ENCODE measurements around the gene PRMT1.

PRMT1 gene

DNA sequence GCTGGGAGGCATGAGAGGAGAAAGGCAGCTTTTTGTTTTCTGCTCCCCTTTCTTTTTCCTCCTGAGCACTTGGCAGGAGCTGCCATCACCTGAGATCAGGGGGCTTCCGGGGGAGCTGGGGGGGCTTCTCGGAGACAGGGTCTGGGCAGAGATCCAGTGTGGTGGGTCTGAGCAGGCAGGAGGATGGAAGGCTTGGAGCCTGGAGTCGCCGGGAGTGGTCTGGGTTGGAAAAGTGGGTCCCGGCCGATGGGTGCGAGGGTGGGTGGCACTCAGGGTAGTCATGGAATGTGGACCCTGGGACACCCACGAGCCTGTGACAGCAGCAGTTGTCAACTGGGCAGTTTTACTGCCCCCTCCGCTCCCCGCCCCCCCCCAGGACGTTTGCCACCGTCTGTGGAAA lies 10.1 kb downstream of the PRMT1 start:
- no peak overlapping the region for H3K27ac ChIP-seq
- no peak for DNase-seq (ENCODE audit: low read depth, low spot score)

DNA sequence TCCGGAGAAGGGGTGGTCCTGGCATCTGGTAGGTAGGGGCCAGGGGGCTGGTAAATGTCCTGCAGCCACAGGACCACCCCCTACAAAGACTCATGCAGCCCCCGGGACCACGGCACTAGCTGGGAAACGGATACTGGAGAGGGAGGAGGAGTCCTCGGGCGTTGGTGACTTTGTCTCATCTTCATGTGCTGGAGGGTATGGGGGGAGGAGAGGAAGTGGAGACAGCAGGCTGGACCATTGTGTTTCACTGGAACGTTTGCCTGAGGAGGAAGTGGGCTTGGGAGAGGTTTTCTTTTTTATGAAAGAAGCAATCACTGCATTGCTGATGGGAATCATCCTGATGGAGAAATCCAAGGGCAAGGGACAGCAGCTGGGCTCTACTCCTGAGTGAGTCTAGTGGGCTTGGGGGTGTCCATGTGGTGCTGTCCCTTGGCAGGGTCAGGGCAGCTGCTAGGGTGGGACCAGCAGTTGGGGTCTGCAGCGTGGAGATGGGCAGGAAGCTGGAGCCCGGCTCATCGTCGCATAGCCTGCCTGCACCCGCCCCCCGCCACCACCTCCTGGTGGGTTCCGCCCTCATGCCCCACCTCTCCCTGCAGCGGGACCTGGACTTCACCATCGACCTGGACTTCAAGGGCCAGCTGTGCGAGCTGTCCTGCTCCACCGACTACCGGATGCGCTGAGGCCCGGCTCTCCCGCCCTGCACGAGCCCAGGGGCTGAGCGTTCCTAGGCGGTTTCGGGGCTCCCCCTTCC lies 10.7 kb downstream of the PRMT1 start:
- DNase-seq (ENCODE audit: low read depth, low spot score): no peak
- H3K27ac ChIP-seq: no peak overlapping the region

DNA sequence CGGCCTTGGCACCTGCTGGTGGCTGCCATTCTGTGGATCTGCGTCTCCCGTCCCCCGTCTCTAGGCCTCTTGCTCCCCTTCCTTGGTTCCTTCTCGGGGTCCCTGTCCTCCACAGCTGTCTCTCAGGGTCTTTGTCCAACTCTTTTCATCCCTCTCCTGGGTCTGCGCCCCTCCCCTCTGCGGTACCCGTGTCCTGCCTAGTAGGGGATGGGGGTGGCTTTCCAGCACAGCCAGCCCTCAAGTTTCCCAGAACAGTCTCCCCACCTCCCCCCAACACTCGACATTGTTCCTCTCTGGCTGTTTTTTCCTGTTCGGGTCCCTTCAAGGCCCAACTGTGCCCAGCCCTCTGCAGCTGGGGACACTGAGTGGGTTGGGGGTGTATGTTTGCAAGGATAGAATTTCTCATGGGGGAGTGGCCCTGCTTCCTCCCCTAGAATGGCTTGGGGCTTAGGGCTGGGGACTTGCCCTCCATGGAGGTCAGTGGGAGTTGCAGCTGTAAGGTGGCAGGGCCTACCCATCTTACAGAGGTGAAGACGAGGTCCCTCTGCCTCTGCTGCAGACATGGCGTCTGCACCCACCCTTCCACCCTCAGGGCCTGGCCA lies 11.6 kb downstream of the PRMT1 start:
- DNase-seq (ENCODE audit: low read depth, low spot score): no peak
- H3K27ac ChIP-seq: no peak overlapping the region

DNA sequence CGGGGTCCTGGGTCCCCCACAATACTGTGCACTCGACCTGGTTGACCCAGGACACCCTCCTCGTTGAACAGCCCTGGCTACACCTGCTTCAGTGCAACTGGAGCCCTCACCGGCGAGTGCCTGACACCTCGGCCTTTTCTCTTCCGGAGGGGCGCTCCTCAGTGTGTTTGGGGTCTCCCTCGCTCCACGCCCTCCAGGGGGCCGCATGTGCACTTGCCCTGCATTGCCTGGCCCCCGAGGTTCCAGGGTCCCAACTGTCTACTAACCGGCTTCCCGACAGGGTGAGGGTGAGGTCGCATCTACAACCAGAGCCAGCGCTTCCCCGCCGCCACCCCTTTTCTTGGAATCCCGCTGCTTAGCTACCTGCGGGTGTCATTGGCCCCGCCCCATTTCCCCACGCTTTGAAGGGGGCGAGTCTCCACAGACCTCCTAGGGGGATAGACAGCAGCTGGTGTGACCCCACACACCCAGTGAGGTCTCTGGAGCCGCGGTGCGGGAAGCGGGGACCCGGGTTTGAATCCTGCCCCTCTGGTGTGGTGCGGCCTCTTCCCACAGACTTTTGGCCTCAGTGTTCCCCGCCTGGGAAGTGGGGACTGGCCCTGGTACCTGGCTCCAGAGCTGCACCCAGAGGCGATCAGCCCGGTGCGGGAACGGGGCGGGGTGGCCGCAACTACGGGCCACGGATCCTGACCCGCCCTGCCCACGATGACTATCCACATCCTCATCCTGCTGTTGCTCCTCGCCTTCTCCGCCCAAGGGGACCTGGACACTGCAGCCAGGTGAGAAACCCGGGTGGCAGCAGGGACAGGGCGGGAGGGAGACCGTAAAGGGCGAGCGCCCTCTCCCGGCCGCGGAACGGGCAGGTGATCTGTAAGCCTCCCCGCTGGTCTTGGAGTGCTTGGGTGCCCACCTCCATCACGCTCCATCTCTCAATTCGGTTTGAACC lies 12.3 kb downstream of the PRMT1 start, which contains the start of gene ADM5:
Gene ADM5 (plus strand): TSS at position 462 of the 946 bp plus-strand sequence. CDS start 244 bp downstream, at position 706.
- H3K27ac ChIP-seq: no peak within 1 kb of the TSS
- DNase-seq (ENCODE audit: low read depth, low spot score): no peak

DNA sequence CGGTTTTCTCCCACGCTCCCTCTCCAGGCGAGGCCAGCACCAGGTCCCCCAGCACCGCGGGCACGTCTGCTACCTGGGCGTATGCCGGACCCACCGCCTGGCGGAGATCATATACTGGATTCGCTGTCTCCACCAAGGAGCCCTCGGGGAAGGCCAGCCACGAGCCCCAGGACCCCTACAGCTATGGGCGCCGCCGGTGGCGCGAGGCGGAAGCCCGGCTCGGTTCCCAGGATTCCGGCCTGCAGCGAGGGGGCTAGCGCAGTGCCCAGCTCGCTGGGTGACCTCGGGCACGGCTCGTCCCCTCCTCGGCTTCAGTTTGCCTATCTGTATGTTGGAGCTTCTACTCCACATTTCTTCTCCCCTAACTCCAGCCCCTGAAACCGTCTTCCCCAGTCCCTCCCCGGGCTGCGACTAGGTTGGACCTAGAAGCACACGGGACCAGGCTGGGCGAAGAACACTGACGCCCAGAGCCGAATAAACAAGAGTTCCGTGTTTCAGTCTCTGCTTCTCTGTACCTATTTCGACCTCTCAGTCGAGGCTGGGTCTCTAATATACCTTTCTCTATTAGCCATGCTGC lies 13.1 kb downstream of the PRMT1 start:
- no peak for DNase-seq (ENCODE audit: low read depth, low spot score)
- H3K27ac ChIP-seq: no peak overlapping the region

DNA sequence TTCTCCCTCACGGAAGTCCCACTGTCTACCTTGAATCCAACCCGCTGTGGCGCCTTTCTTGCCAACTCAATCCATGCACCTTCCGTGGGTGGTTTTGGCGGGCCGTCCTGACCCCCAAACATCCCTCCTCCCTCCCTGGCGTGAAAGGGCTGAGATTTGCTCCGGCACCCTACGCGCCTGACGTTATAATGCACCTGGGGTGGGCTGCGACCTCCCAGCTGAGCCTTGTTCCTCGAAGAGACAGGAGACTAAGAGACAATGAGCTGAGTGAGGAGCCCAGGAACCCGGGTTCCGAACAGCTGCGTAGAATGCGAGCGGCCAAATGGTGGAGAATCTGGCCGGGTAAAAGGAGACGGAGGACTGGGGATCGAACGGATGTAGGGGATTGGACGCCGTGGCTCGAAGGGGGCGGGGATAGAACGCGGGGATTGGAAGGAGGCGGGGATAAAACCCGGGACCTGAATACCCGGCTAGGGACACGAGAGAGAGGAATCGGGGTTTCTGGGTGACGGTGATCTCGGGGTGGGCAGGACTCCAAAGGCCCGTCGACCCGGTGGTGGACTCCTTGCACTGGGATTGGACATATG lies 13.7 kb downstream of the PRMT1 start, which contains the start of gene CPT1C:
Gene CPT1C (plus strand): TSS at position 461 of the 587 bp plus-strand sequence. CDS start 1,137 bp downstream, outside the sequence.
- no peak within 1 kb of the TSS for H3K27ac ChIP-seq
- DNase-seq (ENCODE audit: low read depth, low spot score): no peak

DNA sequence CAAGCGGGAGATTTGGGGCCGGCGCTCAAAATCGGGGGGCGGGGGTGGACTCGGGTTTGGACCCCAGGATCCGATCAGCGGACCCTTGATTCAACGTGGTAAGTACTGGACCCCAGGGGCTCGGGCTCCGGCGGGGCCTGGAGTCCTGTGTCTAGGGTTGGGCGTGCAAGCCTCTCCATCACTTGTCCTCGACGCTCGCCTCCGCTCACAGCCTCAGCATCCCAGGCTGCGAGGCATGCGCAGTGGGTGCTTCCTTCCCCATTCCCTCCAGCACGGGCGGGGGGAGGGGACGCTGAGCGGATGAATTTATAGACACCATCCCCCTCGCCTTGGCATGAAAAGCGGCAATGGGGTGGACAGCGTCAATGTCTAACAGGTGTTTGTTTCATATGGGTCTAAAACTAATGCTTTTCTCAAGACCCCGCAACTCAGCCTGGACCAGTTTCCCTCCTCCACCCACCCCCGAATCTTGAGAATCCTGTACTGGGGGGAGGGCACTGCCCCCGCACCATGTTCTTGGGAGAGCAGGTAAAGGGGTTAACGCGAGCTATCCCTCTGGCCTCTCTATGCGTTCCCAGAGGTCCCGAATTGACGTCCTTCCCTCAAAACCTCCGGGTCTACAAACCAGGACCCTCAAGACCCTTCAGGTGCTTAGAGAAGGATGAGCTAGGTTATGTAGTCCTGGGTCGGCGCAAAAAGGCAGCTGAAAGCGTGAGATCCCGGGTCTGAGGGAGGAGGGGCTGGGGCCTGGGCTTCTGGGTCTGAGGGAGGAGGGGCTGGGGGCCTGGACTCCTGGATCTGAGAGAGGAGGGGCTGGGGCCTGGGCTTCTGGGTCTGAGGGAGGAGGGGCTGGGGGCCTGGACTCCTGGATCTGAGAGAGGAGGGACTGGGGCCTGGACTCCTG lies 14.4 kb downstream of the PRMT1 start:
- H3K27ac ChIP-seq: no peak overlapping the region
- no peak for DNase-seq (ENCODE audit: low read depth, low spot score)

DNA sequence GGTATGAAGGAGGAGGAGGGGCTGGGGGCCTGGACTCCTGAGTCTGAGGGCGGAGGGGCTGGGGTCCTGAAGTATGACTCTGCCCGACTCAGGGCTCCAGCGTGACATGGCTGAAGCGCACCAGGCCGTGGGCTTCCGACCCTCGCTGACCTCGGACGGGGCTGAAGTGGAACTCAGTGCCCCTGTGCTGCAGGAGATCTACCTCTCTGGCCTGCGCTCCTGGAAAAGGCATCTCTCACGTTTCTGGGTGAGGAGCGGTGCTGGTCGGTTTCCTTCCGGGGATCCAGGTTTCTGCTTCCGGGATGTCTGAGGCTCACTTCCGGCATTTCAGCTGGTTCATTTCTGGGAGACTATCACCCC lies 15.1 kb downstream of the PRMT1 start:
- no peak overlapping the region for H3K27ac ChIP-seq
- no peak for DNase-seq (ENCODE audit: low read depth, low spot score)

DNA sequence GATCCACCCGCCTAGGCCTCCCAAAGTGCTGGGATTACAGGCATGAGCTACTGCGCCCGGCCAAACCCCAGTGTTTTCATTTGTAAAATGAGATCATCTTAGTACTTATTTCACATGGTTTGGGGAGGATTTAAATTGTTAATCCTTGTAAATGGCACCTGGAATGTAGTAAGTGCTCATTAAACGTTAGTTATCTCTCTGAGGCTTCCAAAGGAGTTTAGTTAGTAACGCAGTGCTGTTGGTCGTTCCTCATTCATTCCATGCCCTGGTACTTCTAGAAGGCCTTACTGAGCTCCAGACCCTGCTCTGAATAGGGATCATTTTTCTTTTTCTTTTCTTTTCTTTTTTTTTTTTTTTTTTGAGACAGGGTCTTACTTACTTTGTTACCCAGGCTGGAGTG lies 19.0 kb downstream of the PRMT1 start:
- no peak for DNase-seq (ENCODE audit: low read depth, low spot score)
- no peak overlapping the region for H3K27ac ChIP-seq

DNA sequence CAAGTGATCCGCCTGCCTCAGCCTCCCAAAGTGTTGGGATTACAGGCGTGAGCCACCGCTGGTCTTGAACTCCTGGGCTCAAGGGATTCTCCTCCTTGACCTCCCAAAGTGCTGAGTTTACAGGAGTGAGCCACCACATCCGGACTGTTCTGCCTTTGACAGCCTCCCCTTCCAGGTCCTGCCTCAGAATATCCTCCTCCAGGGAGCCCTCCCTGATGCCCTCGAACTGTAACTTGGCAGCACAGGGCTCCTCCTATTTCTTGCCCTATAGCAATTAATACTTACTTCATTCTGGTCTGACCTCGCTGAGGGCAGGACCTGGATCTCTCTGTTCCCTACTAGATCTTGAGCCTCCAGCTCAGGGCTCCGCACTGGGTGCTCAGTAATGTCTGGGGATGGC lies 19.8 kb downstream of the PRMT1 start:
- DNase-seq (ENCODE audit: low read depth, low spot score): no peak

DNA sequence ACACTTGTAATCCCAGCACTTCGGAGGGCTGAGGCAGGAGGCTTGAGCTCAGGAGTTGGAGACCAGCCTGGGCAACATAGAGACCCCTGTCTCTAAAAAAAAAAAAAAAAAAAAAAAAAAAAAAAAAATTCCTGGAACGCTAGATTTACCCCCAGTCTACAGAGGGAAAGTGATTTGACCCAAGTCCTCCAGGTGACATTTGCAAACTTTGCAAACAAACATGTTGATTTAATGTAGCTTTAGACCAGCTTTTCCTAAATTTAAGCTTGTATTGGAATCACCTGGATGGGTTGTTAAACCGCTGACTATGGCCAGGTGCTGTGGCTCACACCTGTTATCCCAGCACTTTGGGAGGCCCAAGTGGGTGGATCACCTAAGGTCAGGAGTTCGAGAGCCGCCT lies 22.3 kb downstream of the PRMT1 start:
- no peak for DNase-seq (ENCODE audit: low read depth, low spot score)

More for the DNA sequence above, 19.8 kb downstream of the PRMT1 start:
- H3K27ac ChIP-seq: no peak overlapping the region

DNA sequence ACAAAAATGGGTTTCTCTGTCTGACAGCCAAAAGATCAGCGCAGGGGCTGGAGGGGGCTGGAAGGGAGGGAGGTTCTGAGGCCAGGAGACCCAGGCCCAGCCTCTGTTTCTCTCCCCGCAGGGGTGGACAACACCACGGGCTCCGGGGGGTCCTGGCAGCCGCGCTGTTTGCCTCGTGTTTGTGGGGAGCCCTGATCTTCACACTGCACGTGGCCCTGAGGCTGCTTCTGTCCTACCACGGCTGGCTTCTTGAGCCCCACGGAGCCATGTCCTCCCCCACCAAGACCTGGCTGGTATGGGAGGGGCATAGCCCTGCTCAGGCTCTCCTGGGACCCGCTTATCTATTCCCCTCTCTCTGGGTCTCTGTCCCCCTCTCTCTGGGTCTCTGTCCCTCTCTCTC lies 23.5 kb downstream of the PRMT1 start:
- no peak overlapping the region for H3K27ac ChIP-seq
- DNase-seq (ENCODE audit: low read depth, low spot score): no peak

More for the DNA sequence above, 22.3 kb downstream of the PRMT1 start:
- no peak overlapping the region for H3K27ac ChIP-seq

DNA sequence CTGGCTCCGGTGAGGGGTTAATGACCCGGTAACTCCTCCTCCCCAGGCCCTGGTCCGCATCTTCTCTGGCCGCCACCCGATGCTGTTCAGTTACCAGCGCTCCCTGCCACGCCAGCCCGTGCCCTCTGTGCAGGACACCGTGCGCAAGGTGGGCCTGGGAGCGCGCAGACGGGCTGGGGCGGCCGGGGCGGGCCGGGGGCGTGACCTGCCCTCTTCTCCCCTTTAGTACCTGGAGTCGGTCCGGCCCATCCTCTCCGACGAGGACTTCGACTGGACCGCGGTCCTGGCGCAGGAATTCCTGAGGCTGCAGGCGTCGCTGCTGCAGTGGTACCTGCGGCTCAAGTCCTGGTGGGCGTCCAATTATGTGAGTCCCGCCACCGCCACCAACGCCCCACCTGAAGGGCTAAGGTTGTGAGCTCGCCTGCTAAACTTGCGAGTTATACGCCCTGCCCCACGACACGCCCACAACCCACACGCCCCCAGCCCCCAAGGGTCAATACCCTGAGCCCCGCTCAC lies 24.3 kb downstream of the PRMT1 start:
- H3K27ac ChIP-seq: no peak overlapping the region
- DNase-seq (ENCODE audit: low read depth, low spot score): no peak

DNA sequence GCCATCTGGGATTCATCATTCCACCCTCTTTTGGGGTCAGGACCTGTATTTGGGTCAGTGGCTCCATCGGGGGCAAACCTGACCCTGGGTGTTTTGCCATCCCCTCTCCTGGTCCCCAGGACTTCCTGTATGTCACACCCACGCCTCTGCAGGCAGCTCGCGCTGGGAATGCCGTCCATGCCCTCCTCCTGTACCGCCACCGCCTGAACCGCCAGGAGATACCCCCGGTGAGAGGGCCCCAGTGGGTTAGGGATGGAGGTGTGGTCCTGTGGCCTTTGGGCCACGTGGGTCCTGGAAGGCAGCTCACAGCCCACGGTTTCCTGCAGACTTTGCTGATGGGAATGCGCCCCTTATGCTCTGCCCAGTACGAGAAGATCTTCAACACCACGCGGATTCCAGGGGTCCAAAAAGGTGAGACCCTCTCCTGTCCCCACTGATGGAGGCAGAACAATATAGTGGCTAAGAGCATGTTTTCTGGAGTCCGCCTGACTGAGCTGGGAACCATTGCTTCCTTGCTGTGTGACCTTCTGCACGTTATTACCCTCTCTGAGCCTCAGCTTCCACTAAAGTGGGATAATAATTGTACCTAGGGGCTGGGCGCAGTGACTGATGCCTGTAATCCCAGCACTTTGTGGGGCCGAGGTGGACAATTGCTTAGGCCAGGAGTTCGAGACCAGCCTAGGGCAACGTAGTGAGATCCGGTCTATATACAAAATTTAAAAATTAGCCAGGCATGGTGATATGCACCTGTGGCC lies 28.0 kb downstream of the PRMT1 start:
- no peak for DNase-seq (ENCODE audit: low read depth, low spot score)
- no peak overlapping the region for H3K27ac ChIP-seq

DNA sequence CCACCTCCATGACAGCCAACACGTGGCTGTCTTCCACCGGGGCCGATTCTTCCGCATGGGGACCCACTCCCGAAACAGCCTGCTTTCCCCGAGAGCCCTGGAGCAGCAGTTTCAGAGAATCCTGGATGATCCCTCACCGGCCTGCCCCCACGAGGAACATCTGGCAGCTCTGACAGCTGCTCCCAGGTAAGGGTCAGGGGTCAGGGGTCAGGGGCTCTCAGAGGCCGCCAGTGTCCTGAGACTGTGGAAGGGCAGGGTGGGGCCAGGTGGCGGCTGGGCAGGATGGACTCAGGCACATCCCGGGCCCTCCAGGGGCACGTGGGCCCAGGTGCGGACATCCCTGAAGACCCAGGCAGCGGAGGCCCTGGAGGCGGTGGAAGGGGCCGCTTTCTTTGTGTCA lies 28.8 kb downstream of the PRMT1 start:
- no peak overlapping the region for H3K27ac ChIP-seq
- DNase-seq (ENCODE audit: low read depth, low spot score): no peak

DNA sequence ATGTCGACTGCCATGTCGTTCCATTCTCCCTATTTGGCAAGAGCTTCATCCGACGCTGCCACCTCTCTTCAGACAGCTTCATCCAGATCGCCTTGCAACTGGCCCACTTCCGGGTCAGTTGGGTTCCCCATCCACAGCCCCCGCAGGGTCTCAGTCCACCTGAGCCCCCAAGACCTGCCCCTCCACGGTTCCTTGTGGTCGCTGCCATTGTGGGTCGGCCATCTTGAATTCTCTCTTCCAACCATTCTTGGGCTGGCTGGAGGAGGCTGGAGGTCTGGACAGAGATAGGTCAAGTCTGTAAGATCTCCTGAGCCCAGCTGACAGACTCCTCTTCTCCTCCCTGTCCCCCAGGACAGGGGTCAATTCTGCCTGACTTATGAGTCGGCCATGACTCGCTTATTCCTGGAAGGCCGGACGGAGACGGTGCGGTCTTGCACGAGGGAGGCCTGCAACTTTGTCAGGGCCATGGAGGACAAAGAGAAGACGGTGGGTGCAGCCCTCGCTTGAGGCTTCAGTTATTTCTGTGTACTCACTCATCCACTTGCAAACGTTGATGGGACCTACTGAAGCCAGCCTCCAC lies 33.4 kb downstream of the PRMT1 start:
- H3K27ac ChIP-seq: no peak overlapping the region
- DNase-seq (ENCODE audit: low read depth, low spot score): no peak

DNA sequence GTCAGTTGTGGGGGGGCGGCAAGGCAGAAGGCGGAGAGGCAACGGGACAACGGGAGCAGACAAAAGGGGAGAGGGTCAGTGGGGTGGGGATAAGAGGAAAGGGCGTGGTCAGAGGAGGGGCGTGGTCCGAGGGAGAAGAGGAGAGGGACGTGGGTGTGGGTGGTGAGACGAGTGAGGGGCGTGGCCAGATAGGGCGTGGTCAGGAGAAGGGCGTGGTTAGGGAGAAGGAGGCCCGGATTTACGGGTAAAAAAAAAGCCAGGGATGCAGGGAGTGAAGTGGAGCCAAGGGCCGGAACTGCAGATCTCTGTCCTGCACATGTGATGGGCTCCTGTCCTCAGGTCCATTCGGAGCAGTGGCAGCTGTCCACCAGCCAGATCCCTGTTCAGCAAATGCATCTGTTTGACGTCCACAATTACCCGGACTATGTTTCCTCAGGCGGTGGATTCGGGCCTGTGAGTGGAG lies 35.4 kb downstream of the PRMT1 start:
- DNase-seq (ENCODE audit: low read depth, low spot score): no peak

More for the DNA sequence above, 35.4 kb downstream of the PRMT1 start:
- H3K27ac ChIP-seq: no peak overlapping the region
